B cell (primary cell): ENCODE results near the gene TMEM141. TPM values are rescaled to one million over a fixed set of nuclear protein-coding genes. Genes with fewer than 3 reads are reported as not detected.
"Not testable (repeated sequence)": the region's sequence is repeated elsewhere in the genome, so short reads cannot be mapped to it uniquely, and the experiment has no call there.

Experiments used
- ATAC-seq: fragments of 200-7000 bp; cut with Tn5 transposase; one replicate; pipeline ENCODE4 v1.10.0; 2021; ENCODE audit warnings: low read depth, mild to moderate bottlenecking, moderate number of reproducible peaks, moderate library complexity
- CTCF ChIA-PET: fragments of 350-600 bp; sonication (Branson Sonifier 250); formaldehyde crosslinking; loops from one replicate; lab custom pipeline; 2021; ENCODE audit warnings: antibody characterized with exemption, inconsistent platforms; lab: Charles Lee
- POLR2A ChIA-PET: fragments of 350-600 bp; sonication (Branson Sonifier 250); formaldehyde crosslinking; loops from one replicate; lab custom pipeline; 2021; ENCODE audit warnings: antibody characterized with exemption; lab: Charles Lee
- DNase-seq: peaks from one replicate; pipeline ENCODE4 v3.0.0; 2013
- H2AFZ ChIP-seq: 2 replicates; pipeline ENCODE4 v1.6.1; 2012; ENCODE audit warnings: mild to moderate bottlenecking, low read depth, low read length; ENCODE audit not compliant: insufficient read depth, poor library complexity, severe bottlenecking
- H3K27ac ChIP-seq, 2 donors: 1 replicate in 1 of 2; 2 replicates in 1 of 2; pipeline ENCODE4 v1.5.1; 2012 to 2013; ENCODE audit warnings: low read length in 2 of 2, mild to moderate bottlenecking in 2 of 2, moderate library complexity in 1 of 2
- H3K27me3 ChIP-seq, 4 experiments: fragments of 200-600 bp in 1 of 4; sonication (generic) in 1 of 4; replicated peaks in 1 of 4; 1 replicate in 2 of 4; 2 replicates in 2 of 4; pipeline versions ENCODE4 v1.6.1 to v1.7.0; 2013 to 2016; ENCODE audit warnings: low read length in 3 of 4, mild to moderate bottlenecking in 2 of 4, mixed read lengths in 1 of 4, moderate library complexity in 1 of 4; ENCODE audit not compliant: insufficient read depth in 4 of 4, control insufficient read depth in 3 of 4; ENCODE audit errors: control extremely low read depth in 1 of 4
- H3K36me3 ChIP-seq, 2 experiments: replicated peaks in 1 of 2; 1 replicate in 1 of 2; 2 replicates in 1 of 2; pipeline versions ENCODE4 v1.6.1 to v1.7.1; 2013; ENCODE audit warnings: low read length in 1 of 2; ENCODE audit not compliant: insufficient read depth in 2 of 2, control insufficient read depth in 1 of 2; ENCODE audit errors: control extremely low read depth in 1 of 2, extremely low read depth in 1 of 2
- H3K4me1 ChIP-seq, 2 donors: fragments of 200-600 bp in 1 of 2; sonication (generic) in 1 of 2; 1 replicate in 1 of 2; 2 replicates in 1 of 2; pipeline versions ENCODE4 v1.5.1 to v1.6.1; 2013 to 2017; ENCODE audit warnings: low read length in 2 of 2; ENCODE audit not compliant: control insufficient read depth in 2 of 2, insufficient read depth in 2 of 2
- H3K4me2 ChIP-seq: replicated peaks from 2 replicates; pipeline ENCODE3; 2012; ENCODE audit warnings: mild to moderate bottlenecking, low read depth, low read length; ENCODE audit not compliant: poor library complexity, severe bottlenecking
- H3K4me3 ChIP-seq, 5 experiments: fragments of 200-600 bp in 1 of 5; sonication (generic) in 1 of 5; 1 replicate in 3 of 5; 2 replicates in 2 of 5; pipeline versions ENCODE4 v1.5.1 to v1.7.0; 2011 to 2016; ENCODE audit warnings: low read length in 4 of 5, mild to moderate bottlenecking in 4 of 5, low read depth in 2 of 5, control low read depth in 1 of 5, moderate library complexity in 1 of 5; ENCODE audit not compliant: insufficient read depth in 1 of 5; ENCODE audit errors: control extremely low read depth in 1 of 5, extremely low read depth in 1 of 5
- H3K79me2 ChIP-seq: fragments of 200-600 bp; sonication (generic); one replicate; pipeline ENCODE4 v1.6.0; 2016; ENCODE audit warnings: low read length; ENCODE audit not compliant: control insufficient read depth, insufficient read depth
- H3K9ac ChIP-seq: fragments of 200-600 bp; sonication (generic); 2 replicates; pipeline ENCODE4 v1.6.1; 2017; ENCODE audit warnings: mild to moderate bottlenecking, low read length, moderate library complexity
- H3K9me3 ChIP-seq, 3 donors: one replicate each; pipeline versions ENCODE4 v1.6.1 to v1.7.1; 2013; ENCODE audit warnings: low read length in 2 of 3; ENCODE audit not compliant: control insufficient read depth in 2 of 3, insufficient read depth in 1 of 3; ENCODE audit errors: control extremely low read depth in 1 of 3
- H4K20me1 ChIP-seq: 2 replicates; pipeline ENCODE4 v1.6.0; 2012; ENCODE audit warnings: mild to moderate bottlenecking, low read length; ENCODE audit not compliant: insufficient read depth, control insufficient read depth, poor library complexity, severe bottlenecking
- H3K27ac Mint-ChIP-seq: one replicate; pipeline ENCODE4 v1.8.0; 2021; ENCODE audit warnings: mixed read lengths
- H3K27me3 Mint-ChIP-seq: one replicate; pipeline ENCODE4 v1.8.0; 2021; ENCODE audit warnings: mixed read lengths
- H3K4me1 Mint-ChIP-seq: one replicate; pipeline ENCODE4 v1.8.0; 2021; ENCODE audit warnings: mixed read lengths
- H3K4me3 Mint-ChIP-seq: one replicate; pipeline ENCODE4 v1.8.0; 2021; ENCODE audit warnings: mixed read lengths
- H3K9me3 Mint-ChIP-seq: one replicate; pipeline ENCODE4 v1.8.0; 2022; ENCODE audit warnings: mixed read lengths; ENCODE audit not compliant: insufficient read depth
- EZH2 ChIP-seq: IDR thresholded peaks from 2 replicates; pipeline ENCODE4 v1.6.1; 2012; ENCODE audit warnings: borderline replicate concordance, low read depth, mild to moderate bottlenecking, moderate library complexity, low read length; ENCODE audit not compliant: insufficient read depth, poor library complexity, severe bottlenecking
- WGBS: methylation state at CpG from one replicate; pipeline ENCODE4 v1.1.5; 2013; ENCODE audit warnings: missing lambda C conversion rate; ENCODE audit not compliant: insufficient coverage; 5-methylcytosine and 5-hydroxymethylcytosine counted together
- intact Hi-C: fragments of 100-400 bp; cut with micrococcal nuclease; formaldehyde crosslinking; loops from one replicate; pipeline ENCODE4 v1.10.0; 2022
- polyA plus RNA-seq: library from polyadenylated mRNA; depleted of rRNA; stranded (reverse); fragments of >200 nt; gene quantifications from 2 replicates; pipeline ENCODE4 v1.2.3, GENCODE V29; 2012
- total RNA-seq, 2 donors: library from RNA; stranded (reverse); fragments of 120-200 nt in 1 of 2; gene quantifications; 1 replicate in 1 of 2; 2 replicates in 1 of 2; pipeline versions ENCODE4 v1.2.3 to v1.2.4, GENCODE V29; 2013 to 2022
- TF ChIP-seq, protein P1 (sequence below): fragments of 200-600 bp; IDR thresholded peaks from one replicate; pipeline ENCODE4 v1.8.0; 2022; ENCODE audit warnings: antibody characterized with exemption, mild to moderate bottlenecking

The TMEM141 gene
- total and polyA plus RNA-seq, 2 donors (not counting 1 experiment from before 2014, with no cell fraction given) = 35.7 to 60.8 TPM

DNA sequence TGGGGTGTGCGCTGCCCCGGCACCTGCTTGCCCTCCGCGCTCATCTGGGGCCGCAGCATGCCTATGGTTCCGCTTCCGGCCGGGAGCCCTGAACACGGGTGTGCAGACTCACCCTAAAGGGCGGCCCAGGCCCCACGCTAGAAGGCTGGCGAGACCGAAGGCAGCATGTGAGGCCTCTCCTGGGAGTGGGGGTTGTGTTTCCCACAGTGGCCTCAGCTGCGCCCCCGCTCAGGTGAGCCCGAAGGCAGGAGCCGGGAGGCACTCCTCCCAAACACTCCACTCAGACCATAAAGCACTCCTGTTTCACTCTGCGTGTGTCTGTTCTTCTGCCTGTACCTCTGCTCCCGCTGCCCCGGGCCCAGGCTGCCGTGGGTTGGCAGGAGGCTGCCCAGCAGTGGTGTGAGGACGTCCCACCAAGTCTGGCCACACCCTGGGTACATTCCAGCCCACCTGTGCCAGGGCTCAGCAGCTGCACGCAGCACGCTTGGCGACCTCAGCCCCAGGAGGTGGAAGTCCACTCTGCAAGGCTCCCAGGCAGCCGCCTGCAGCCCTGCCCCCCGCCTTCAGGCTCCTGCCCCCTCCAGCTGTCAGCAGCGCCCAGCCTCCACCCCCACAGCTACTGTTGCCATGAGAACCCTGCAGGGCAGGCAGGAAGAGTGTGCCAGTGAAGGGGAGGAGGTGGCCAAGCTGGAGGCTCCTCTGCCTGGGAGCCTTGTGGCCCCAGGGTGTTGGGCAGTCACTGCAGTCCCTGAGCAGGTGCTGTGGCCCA is 49.9 kb downstream of the TMEM141 start:
- intact Hi-C loops = no loop called here
- DNase-seq (no peak), ATAC-seq (no peak)
- Histone ChIP-seq H3K79me2 (no peaks in the 10 kb centered on the region), H3K9ac (no peak overlapping the region), H4K20me1 (peaks cover 24% of the 10 kb centered on the region), H3K27ac (no peak overlapping the region), H3K36me3 (no peaks in the 10 kb centered on the region), H3K4me3 (no peak overlapping the region), H2AFZ (no peak overlapping the region), H3K4me2 (no peak overlapping the region), H3K27me3 (peaks cover 0 to 20% (median 3%) of the 10 kb centered on the region in 4 experiments), H3K4me1 (peaks cover 20 to 30% of the 10 kb centered on the region in 2 donors), H3K9me3 (peaks cover 0 to 14% (median 0%) of the 10 kb centered on the region in 3 donors)
- no peaks in the 10 kb centered on the region for H3K27me3 Mint-ChIP-seq
- ChIA-PET POLR2A (no interaction called here), CTCF (interaction anchor here (1.1 to 3.6 kb wide), 7 partner anchors 34 to 194 kb away, joined by 4 to 29 read pairs (median 6); partner anchors contain the start of genes CLIC3, FBXW5 and RABL6)
- H3K4me3 Mint-ChIP-seq = no peak overlapping the region
- TF ChIP-seq, protein P1, sequence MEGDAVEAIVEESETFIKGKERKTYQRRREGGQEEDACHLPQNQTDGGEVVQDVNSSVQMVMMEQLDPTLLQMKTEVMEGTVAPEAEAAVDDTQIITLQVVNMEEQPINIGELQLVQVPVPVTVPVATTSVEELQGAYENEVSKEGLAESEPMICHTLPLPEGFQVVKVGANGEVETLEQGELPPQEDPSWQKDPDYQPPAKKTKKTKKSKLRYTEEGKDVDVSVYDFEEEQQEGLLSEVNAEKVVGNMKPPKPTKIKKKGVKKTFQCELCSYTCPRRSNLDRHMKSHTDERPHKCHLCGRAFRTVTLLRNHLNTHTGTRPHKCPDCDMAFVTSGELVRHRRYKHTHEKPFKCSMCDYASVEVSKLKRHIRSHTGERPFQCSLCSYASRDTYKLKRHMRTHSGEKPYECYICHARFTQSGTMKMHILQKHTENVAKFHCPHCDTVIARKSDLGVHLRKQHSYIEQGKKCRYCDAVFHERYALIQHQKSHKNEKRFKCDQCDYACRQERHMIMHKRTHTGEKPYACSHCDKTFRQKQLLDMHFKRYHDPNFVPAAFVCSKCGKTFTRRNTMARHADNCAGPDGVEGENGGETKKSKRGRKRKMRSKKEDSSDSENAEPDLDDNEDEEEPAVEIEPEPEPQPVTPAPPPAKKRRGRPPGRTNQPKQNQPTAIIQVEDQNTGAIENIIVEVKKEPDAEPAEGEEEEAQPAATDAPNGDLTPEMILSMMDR = no peak
- no peak for TF ChIP-seq EZH2
- no peaks in the 10 kb centered on the region for H3K9me3 Mint-ChIP-seq
- peaks cover 11% of the 10 kb centered on the region for H3K4me1 Mint-ChIP-seq
- H3K27ac Mint-ChIP-seq = no peak overlapping the region
- WGBS = 95% methylated on average over 24 of the region's 28 CpGs

DNA sequence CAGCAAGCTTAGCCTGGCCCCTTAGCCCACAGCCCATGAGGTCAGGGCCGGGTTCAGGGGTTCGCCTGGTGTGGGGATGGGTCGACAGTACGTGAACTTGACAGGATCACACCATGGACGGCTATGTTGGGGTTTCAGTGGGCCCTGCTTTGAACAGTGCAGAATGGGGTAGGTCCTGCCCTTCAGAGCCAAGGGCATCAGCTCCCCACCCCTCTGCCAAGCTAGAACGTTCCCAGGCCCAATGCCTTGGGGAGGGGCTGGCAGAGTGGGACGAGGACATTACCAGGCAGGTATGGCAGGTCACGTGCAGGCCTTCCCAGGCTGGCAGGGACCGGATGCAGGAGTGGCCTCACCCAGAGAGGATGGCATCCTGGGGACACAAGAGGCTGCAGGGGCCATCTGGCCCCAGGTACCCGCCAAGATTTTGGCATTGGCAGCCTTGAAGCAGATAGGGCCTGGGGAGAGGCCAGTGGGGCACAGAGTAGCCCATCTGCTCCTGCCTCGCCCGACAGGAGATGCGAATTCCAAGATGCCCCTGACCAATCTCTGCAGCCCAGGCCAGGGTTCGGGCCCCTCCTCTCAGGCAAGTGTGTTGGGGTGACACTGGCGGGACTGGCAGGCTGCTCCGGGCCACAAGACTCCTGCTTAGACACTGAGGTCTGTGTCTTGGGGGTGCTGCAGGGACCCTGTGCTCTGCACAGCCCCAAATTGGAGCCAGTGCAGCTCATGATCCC is 50.7 kb downstream of the TMEM141 start:
- Mint-ChIP-seq H3K4me3 (peak overlapping the region; percentile 92), H3K27ac (peak overlapping the region; percentile 81), H3K4me1 (peaks cover 14% of the 10 kb centered on the region)
- H2AFZ ChIP-seq, H3K27me3 Mint-ChIP-seq, DNase-seq, H3K36me3 ChIP-seq, H3K9me3 Mint-ChIP-seq, H3K27ac ChIP-seq, ATAC-seq, H3K79me2 ChIP-seq: not testable (repeated sequence)
- POLR2A ChIA-PET = interaction anchor here (0.6 to 1.8 kb wide), 6 partner anchors 9 to 834 kb away, joined by 3 to 6 read pairs (median 3); partner anchors contain the start of genes PAXX, RABL6 and TUBB4B
- H3K4me3 ChIP-seq = peak overlapping the region in 4 of 5 experiments; percentile 66 to 84 (median 74)
- intact Hi-C loops = loop anchor here (1.0 to 2.0 kb wide), 3 partner anchors 35 to 193 kb away; partner anchors contain the start of gene RABL6
- H4K20me1 ChIP-seq = peaks cover 24% of the 10 kb centered on the region
- peaks cover 26 to 34% of the 10 kb centered on the region in 2 donors for H3K4me1 ChIP-seq
- peak overlapping the region; percentile 87 for H3K9ac ChIP-seq
- H3K9me3 ChIP-seq = peaks cover 0 to 19% (median 0%) of the 10 kb centered on the region in 3 donors
- WGBS = 74% methylated on average over 16 of the region's 16 CpGs
- CTCF ChIA-PET = interaction anchor here (0.6 to 3.6 kb wide), 37 partner anchors 10 to 229 kb away, joined by 3 to 29 read pairs (median 5); partner anchors contain the start of genes ABCA2, CLIC3, EDF1 and FBXW5
- H3K27me3 ChIP-seq = peaks cover 0 to 25% (median 6%) of the 10 kb centered on the region in 4 experiments
- peak overlapping the region; percentile 89 for H3K4me2 ChIP-seq
